ENCODE data around the gene DGKZ.

DGKZ gene

GRCh38 chr11:46343520-46343919 lies 3.7 kb upstream of the DGKZ start:
- TF ChIP-seq, protein P1, sequence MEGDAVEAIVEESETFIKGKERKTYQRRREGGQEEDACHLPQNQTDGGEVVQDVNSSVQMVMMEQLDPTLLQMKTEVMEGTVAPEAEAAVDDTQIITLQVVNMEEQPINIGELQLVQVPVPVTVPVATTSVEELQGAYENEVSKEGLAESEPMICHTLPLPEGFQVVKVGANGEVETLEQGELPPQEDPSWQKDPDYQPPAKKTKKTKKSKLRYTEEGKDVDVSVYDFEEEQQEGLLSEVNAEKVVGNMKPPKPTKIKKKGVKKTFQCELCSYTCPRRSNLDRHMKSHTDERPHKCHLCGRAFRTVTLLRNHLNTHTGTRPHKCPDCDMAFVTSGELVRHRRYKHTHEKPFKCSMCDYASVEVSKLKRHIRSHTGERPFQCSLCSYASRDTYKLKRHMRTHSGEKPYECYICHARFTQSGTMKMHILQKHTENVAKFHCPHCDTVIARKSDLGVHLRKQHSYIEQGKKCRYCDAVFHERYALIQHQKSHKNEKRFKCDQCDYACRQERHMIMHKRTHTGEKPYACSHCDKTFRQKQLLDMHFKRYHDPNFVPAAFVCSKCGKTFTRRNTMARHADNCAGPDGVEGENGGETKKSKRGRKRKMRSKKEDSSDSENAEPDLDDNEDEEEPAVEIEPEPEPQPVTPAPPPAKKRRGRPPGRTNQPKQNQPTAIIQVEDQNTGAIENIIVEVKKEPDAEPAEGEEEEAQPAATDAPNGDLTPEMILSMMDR (IDR thresholded peaks at IDR 0.05; ENCODE audit: low read depth, low read length), result no peak
- DNase-seq (ENCODE audit: low read depth, low spot score), result no peak
- in situ Hi-C loops (cut with HindIII; ENCODE audit: low sequenced_read_pairs), result no loop called here
- H3K4me3 ChIP-seq (ENCODE audit: low read depth, low read length), result no peak overlapping the region

DNA sequence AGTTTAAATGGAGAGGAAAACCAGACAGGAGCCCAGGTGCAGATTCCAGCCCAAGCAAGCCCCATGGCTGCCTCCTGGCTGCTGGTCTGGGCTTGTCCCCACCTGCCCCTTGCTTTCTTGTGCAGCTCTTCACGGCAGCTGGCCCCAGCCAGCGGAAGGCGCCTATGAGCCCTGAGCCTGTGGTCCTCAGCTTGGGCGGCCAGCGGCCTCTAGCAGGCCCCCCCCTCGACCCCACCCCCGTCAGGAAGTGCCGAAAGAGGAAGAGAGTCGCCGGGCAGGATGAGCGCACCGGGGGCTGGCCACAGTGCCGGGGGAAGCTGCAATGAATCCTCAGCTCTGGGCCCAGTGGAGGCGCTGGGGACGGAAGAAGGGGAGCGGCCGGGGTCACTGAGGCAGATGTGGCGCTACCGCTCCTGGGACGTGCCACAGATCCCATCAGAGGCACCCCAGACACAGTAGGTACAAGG lies 2.1 kb upstream of the DGKZ start:
- TF ChIP-seq, protein P1 (IDR thresholded peaks at IDR 0.05; ENCODE audit: low read depth, low read length), result no peak
- H3K4me3 ChIP-seq (ENCODE audit: low read depth, low read length), result no peak overlapping the region
- in situ Hi-C loops (cut with HindIII; ENCODE audit: low sequenced_read_pairs), result no loop called here
- no peak for DNase-seq (ENCODE audit: low read depth, low spot score)

GRCh38 chr11:46345881-46346484 lies 1.3 kb upstream of the DGKZ start:
- DNase-seq (ENCODE audit: low read depth, low spot score), result no peak
- TF ChIP-seq, protein P1 (IDR thresholded peaks at IDR 0.05; ENCODE audit: low read depth, low read length), result no peak
- no peak overlapping the region for H3K4me3 ChIP-seq (ENCODE audit: low read depth, low read length)
- in situ Hi-C loops (cut with HindIII; ENCODE audit: low sequenced_read_pairs), result no loop called here

DNA sequence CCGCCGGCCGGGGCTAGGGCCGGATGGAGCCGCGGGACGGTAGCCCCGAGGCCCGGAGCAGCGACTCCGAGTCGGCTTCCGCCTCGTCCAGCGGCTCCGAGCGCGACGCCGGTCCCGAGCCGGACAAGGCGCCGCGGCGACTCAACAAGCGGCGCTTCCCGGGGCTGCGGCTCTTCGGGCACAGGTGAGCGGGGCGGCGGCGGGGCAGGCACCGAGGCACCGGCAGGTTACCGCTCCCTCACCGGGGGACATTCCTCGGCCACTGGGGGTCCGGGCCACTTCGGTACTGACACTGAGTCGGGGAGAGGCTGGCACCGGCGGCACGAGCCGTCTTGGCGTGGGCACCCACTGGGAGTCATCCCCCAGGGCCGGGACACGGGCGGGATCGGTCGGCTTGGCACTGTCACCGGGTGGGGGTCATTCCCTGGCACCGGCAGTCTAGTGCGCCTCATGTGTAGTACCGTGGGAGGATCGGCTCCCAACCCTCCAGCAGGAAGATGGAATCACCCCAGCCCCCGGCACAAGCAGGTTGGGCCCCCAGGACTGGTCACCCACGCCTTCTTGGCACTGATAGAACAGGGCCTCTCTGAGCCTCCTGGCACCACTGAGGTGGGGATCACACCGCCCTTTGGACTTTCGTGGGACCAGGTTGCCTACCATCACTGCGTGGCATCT lies 511 bp downstream of the DGKZ start:
- DNase-seq (ENCODE audit: low read depth, low spot score), result no peak
- in situ Hi-C loops (cut with HindIII; ENCODE audit: low sequenced_read_pairs), result no loop called here
- H3K4me3 ChIP-seq (ENCODE audit: low read depth, low read length), result peak overlapping the region; percentile 82
- TF ChIP-seq, protein P1 (IDR thresholded peaks at IDR 0.05; ENCODE audit: low read depth, low read length), result no peak

DNA sequence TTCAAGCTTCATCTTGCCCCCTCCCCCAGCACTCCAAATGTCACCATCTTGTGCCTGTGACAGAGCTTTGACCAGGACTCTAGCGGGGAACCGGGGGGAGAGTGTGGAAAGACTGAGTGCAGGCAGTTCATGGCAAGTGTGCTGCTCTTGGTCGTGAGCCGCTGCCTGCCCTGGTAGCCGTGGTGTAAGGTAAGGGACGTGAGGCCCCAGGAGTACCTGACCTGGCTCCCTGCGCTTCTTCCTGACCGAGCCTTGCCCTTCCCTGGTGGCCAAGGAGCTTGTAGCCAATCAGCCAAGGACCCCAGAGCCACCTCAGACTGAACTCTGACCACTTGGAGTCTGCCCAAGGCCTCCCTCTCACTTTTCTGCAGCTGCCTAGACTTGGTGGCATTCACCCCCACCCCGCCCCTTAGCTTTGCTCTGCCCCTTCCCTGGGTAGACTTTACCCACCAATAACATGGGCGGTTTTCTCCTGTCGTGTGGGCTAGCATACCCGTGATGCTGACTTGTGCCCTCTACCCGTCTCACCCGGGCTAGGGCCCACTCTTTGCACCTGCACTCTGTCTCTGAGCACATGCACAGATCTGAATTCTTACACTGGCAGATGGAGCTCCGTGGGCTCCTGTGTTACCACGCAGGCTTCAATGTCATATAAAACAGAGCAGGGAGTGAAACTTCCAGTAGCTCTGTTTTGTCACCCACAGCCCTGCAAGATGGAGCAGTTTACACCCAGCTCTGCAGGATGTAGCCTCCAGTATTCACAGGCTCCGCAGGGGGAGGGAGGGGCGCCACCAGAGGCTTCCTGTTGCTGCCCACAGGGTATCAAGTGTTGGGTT lies 1.5 kb downstream of the DGKZ start:
- no peak for DNase-seq (ENCODE audit: low read depth, low spot score)
- TF ChIP-seq, protein P1 (IDR thresholded peaks at IDR 0.05; ENCODE audit: low read depth, low read length), result no peak
- in situ Hi-C loops (cut with HindIII; ENCODE audit: low sequenced_read_pairs), result no loop called here
- peak overlapping the region; percentile 82 for H3K4me3 ChIP-seq (ENCODE audit: low read depth, low read length)

DNA sequence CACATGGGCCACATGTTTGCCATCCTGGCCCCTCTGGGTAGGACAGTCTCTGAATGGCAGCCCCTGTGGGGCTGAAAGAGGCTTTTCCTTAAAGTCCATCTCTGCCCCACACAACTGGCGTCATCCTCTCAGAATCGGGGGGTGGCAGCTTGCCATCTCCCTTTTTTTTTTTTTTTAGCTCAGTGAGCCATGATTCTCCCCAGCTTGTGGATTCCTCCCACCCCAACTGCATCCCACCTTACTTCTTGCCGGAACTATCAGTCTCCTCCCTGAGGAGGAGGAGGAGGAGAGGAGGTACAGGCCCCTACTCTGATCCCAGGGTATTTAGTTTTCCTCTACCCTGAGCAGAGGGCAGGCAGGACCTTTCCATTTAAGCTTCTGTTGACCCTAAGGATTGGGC lies 3.4 kb downstream of the DGKZ start:
- H3K4me3 ChIP-seq (ENCODE audit: low read depth, low read length), result no peak overlapping the region
- in situ Hi-C loops (cut with HindIII; ENCODE audit: low sequenced_read_pairs), result no loop called here
- TF ChIP-seq, protein P1 (IDR thresholded peaks at IDR 0.05; ENCODE audit: low read depth, low read length), result no peak
- DNase-seq (ENCODE audit: low read depth, low spot score), result no peak

Measured in astrocyte of the spinal cord (primary cell).